CD4-positive, alpha-beta memory T cell (primary cell): ENCODE results near the gene MARCHF10. TPM values are rescaled to one million over a fixed set of nuclear protein-coding genes. Genes with fewer than 3 reads are reported as not detected.

ENCODE experiments used
- CTCF ChIA-PET: fragments of 350-600 bp; sonication (Branson Sonifier 250); formaldehyde crosslinking; loops from one replicate; lab custom pipeline; 2021; ENCODE audit warnings: inconsistent platforms; ENCODE audit not compliant: partially characterized antibody; lab: Charles Lee
- POLR2A ChIA-PET: fragments of 350-600 bp; sonication (Branson Sonifier 250); formaldehyde crosslinking; loops from one replicate; lab custom pipeline; 2021; ENCODE audit not compliant: partially characterized antibody; lab: Charles Lee
- DNase-seq, 5 donors: peaks; one replicate each; pipeline versions ENCODE4 v3.0.0 to v3.0.0-alpha.2; 2020 to 2022; ENCODE audit warnings: mixed read lengths in 1 of 5
- H3K27ac ChIP-seq: one replicate; pipeline ENCODE4 v1.7.0; 2013; ENCODE audit warnings: low read depth, low read length
- H3K27me3 ChIP-seq: 2 replicates; pipeline ENCODE4 v1.7.0; 2013; ENCODE audit warnings: mild to moderate bottlenecking, low read length, moderate library complexity; ENCODE audit not compliant: insufficient read depth
- H3K36me3 ChIP-seq: 2 replicates; pipeline ENCODE4 v1.7.0; 2013; ENCODE audit warnings: mild to moderate bottlenecking, low read length, moderate library complexity; ENCODE audit not compliant: insufficient read depth
- H3K4me1 ChIP-seq: 2 replicates; pipeline ENCODE4 v1.7.0; 2013; ENCODE audit warnings: mild to moderate bottlenecking, low read length, moderate library complexity; ENCODE audit not compliant: insufficient read depth
- H3K4me3 ChIP-seq, 2 donors: one replicate each; pipeline ENCODE4 v1.7.0; 2013; ENCODE audit warnings: low read length in 2 of 2, mild to moderate bottlenecking in 1 of 2
- H3K9me3 ChIP-seq, 2 donors: one replicate each; pipeline ENCODE4 v1.7.0; 2013; ENCODE audit warnings: low read length in 2 of 2, control low read depth in 1 of 2; ENCODE audit not compliant: control insufficient read depth in 1 of 2
- H3K27ac Mint-ChIP-seq, 7 donors: one replicate each; pipeline ENCODE4 v1.8.0; 2020 to 2021; ENCODE audit warnings: mixed read lengths in 7 of 7, mild to moderate bottlenecking in 6 of 7, inconsistent platforms in 3 of 7, moderate library complexity in 3 of 7
- H3K27me3 Mint-ChIP-seq, 2 donors: one replicate each; pipeline ENCODE4 v1.8.0; 2020 to 2021; ENCODE audit warnings: mixed read lengths in 2 of 2
- H3K36me3 Mint-ChIP-seq, 2 donors: one replicate each; pipeline ENCODE4 v1.8.0; 2020 to 2021; ENCODE audit warnings: mixed read lengths in 2 of 2, inconsistent platforms in 1 of 2, mild to moderate bottlenecking in 1 of 2
- H3K4me1 Mint-ChIP-seq, 4 donors: one replicate each; pipeline ENCODE4 v1.8.0; 2020 to 2021; ENCODE audit warnings: mixed read lengths in 4 of 4, mild to moderate bottlenecking in 1 of 4
- H3K4me3 Mint-ChIP-seq, 8 donors: one replicate each; pipeline ENCODE4 v1.8.0; 2020 to 2021; ENCODE audit warnings: mixed read lengths in 8 of 8, mild to moderate bottlenecking in 7 of 8, moderate library complexity in 6 of 8, inconsistent platforms in 3 of 8
- H3K9me3 Mint-ChIP-seq, 8 donors: one replicate each; pipeline ENCODE4 v1.8.0; 2020 to 2021; ENCODE audit warnings: mixed read lengths in 8 of 8, mild to moderate bottlenecking in 5 of 8, inconsistent platforms in 3 of 8, moderate library complexity in 1 of 8
- intact Hi-C: fragments of 100-400 bp; cut with micrococcal nuclease; formaldehyde crosslinking; loops from one replicate; pipeline ENCODE4 v1.15.1; 2023
- polyA plus RNA-seq, 2 donors: library from polyadenylated mRNA; unstranded; fragments of 300-500 nt; fragmentation: Illumina TruSeq; gene quantifications; one replicate each; pipeline ENCODE4 v1.2.3, GENCODE V29; 2021
- total RNA-seq, 2 experiments: library from RNA; stranded (reverse); gene quantifications; one replicate each; pipeline ENCODE4 v1.2.3, GENCODE V29; 2021

The MARCHF10 gene
- total and polyA plus RNA-seq, 4 experiments from 2014 or later, result 0.15 to 0.89 (median 0.45) TPM

- Histone ChIP-seq H3K4me3 (no peak overlapping the region), H3K9me3 (no peaks in the 10 kb centered on the region), H3K27me3 (no peaks in the 10 kb centered on the region), H3K36me3 (no peaks in the 10 kb centered on the region), H3K27ac (no peak overlapping the region), H3K4me1 (peaks cover 4% of the 10 kb centered on the region)
- H3K4me3 Mint-ChIP-seq, result peak overlapping the region; percentile 43 to 86 (median 76)
- intact Hi-C loops, result no loop called here
- no peaks in the 10 kb centered on the region for H3K36me3 Mint-ChIP-seq
- H3K4me1 Mint-ChIP-seq, result peaks cover 8 to 12% (median 11%) of the 10 kb centered on the region in 4 donors
- no peak for DNase-seq
- peaks cover 0 to 4% (median 0%) of the 10 kb centered on the region in 8 donors for H3K9me3 Mint-ChIP-seq
- CTCF ChIA-PET, result no interaction called here
- H3K27ac Mint-ChIP-seq, result peak overlapping the region in 4 of 7 donors; percentile 11 to 70 (median 44)
- POLR2A ChIA-PET, result no interaction called here
- H3K27me3 Mint-ChIP-seq, result peaks cover 10 to 14% of the 10 kb centered on the region in 2 donors
These were observed 14.0 kb downstream of the MARCHF10 start for GRCh38 chr17:62793919-62794665.

- ChIA-PET POLR2A (no interaction called here), CTCF (no interaction called here)
- no peak overlapping the region for H3K27ac Mint-ChIP-seq
- H3K9me3 Mint-ChIP-seq, result peaks cover 0 to 4% (median 0%) of the 10 kb centered on the region in 8 donors
- intact Hi-C loops, result no loop called here
- no peak overlapping the region for H3K4me3 Mint-ChIP-seq
- H3K27me3 Mint-ChIP-seq, result peaks cover 0 to 7% of the 10 kb centered on the region in 2 donors
- Histone ChIP-seq H3K27me3 (no peaks in the 10 kb centered on the region), H3K9me3 (no peaks in the 10 kb centered on the region), H3K4me1 (peaks cover 4% of the 10 kb centered on the region), H3K36me3 (no peaks in the 10 kb centered on the region), H3K27ac (no peak overlapping the region), H3K4me3 (no peak overlapping the region)
- peaks cover 8 to 12% (median 11%) of the 10 kb centered on the region in 4 donors for H3K4me1 Mint-ChIP-seq
- no peaks in the 10 kb centered on the region for H3K36me3 Mint-ChIP-seq
- DNase-seq, result no peak
These were observed 15.7 kb downstream of the MARCHF10 start for GRCh38 chr17:62792447-62792800.

GRCh38 chr17:62791767-62792446 is 16.2 kb downstream of the MARCHF10 start:
- intact Hi-C loops, result no loop called here
- no peak for DNase-seq
- POLR2A ChIA-PET, result no interaction called here
- CTCF ChIA-PET, result no interaction called here
- no peak overlapping the region for H3K27ac ChIP-seq
- H3K36me3 ChIP-seq, result no peaks in the 10 kb centered on the region
- H3K4me3 ChIP-seq, result no peak overlapping the region
- H3K27ac Mint-ChIP-seq, result no peak overlapping the region
- peaks cover 0 to 4% (median 0%) of the 10 kb centered on the region in 8 donors for H3K9me3 Mint-ChIP-seq
- H3K4me1 ChIP-seq, result peaks cover 4% of the 10 kb centered on the region
- H3K36me3 Mint-ChIP-seq, result no peaks in the 10 kb centered on the region
- H3K9me3 ChIP-seq, result no peaks in the 10 kb centered on the region
- H3K27me3 ChIP-seq, result no peaks in the 10 kb centered on the region
- no peak overlapping the region for H3K4me3 Mint-ChIP-seq
- peaks cover 8 to 12% (median 11%) of the 10 kb centered on the region in 4 donors for H3K4me1 Mint-ChIP-seq
- H3K27me3 Mint-ChIP-seq, result peaks cover 0 to 7% of the 10 kb centered on the region in 2 donors

- POLR2A ChIA-PET, result no interaction called here
- CTCF ChIA-PET, result no interaction called here
- intact Hi-C loops, result no loop called here
- Histone ChIP-seq H3K27ac (no peak overlapping the region), H3K9me3 (no peaks in the 10 kb centered on the region), H3K36me3 (no peaks in the 10 kb centered on the region), H3K4me3 (no peak overlapping the region), H3K27me3 (no peaks in the 10 kb centered on the region), H3K4me1 (peaks cover 4% of the 10 kb centered on the region)
- H3K27ac Mint-ChIP-seq, result peak overlapping the region in 1 of 7 donors; percentile 26
- no peak overlapping the region for H3K4me3 Mint-ChIP-seq
- no peaks in the 10 kb centered on the region for H3K36me3 Mint-ChIP-seq
- H3K9me3 Mint-ChIP-seq, result peaks cover 0 to 4% (median 0%) of the 10 kb centered on the region in 8 donors
- H3K4me1 Mint-ChIP-seq, result peaks cover 8 to 12% (median 11%) of the 10 kb centered on the region in 4 donors
- no peak for DNase-seq
- peaks cover 0 to 5% of the 10 kb centered on the region in 2 donors for H3K27me3 Mint-ChIP-seq
These were observed 16.8 kb downstream of the MARCHF10 start for GRCh38 chr17:62791235-62791734.

GRCh38 chr17:62790564-62790986 is 17.5 kb downstream of the MARCHF10 start:
- Mint-ChIP-seq H3K27ac (no peak overlapping the region), H3K36me3 (peaks cover 0 to 1% of the 10 kb centered on the region in 2 donors), H3K9me3 (peaks cover 0 to 4% (median under 1%) of the 10 kb centered on the region in 8 donors), H3K27me3 (peaks cover 0 to 4% of the 10 kb centered on the region in 2 donors), H3K4me1 (peaks cover 8 to 12% (median 11%) of the 10 kb centered on the region in 4 donors), H3K4me3 (no peak overlapping the region)
- Histone ChIP-seq H3K27me3 (no peaks in the 10 kb centered on the region), H3K4me3 (no peak overlapping the region), H3K36me3 (no peaks in the 10 kb centered on the region), H3K4me1 (peaks cover 4% of the 10 kb centered on the region), H3K27ac (no peak overlapping the region), H3K9me3 (no peaks in the 10 kb centered on the region)
- ChIA-PET CTCF (no interaction called here), POLR2A (no interaction called here)
- intact Hi-C loops, result no loop called here
- no peak for DNase-seq

GRCh38 chr17:62787366-62787765 is 20.7 kb downstream of the MARCHF10 start:
- H3K27me3 ChIP-seq, result no peaks in the 10 kb centered on the region
- peaks cover 2 to 3% of the 10 kb centered on the region in 2 donors for H3K36me3 Mint-ChIP-seq
- intact Hi-C loops, result no loop called here
- POLR2A ChIA-PET, result no interaction called here
- DNase-seq, result no peak
- H3K4me1 ChIP-seq, result no peaks in the 10 kb centered on the region
- no peak overlapping the region for H3K27ac Mint-ChIP-seq
- peaks cover 2 to 16% (median 6%) of the 10 kb centered on the region in 8 donors for H3K9me3 Mint-ChIP-seq
- no peaks in the 10 kb centered on the region for H3K4me1 Mint-ChIP-seq
- no peak overlapping the region for H3K27ac ChIP-seq
- H3K4me3 ChIP-seq, result no peak overlapping the region
- no peaks in the 10 kb centered on the region for H3K9me3 ChIP-seq
- H3K4me3 Mint-ChIP-seq, result no peak overlapping the region
- no peaks in the 10 kb centered on the region for H3K36me3 ChIP-seq
- H3K27me3 Mint-ChIP-seq, result peaks cover 3 to 6% of the 10 kb centered on the region in 2 donors
- CTCF ChIA-PET, result no interaction called here

GRCh38 chr17:62786646-62787045 is 21.5 kb downstream of the MARCHF10 start:
- peaks cover 3 to 6% of the 10 kb centered on the region in 2 donors for H3K27me3 Mint-ChIP-seq
- H3K9me3 ChIP-seq, result no peaks in the 10 kb centered on the region
- peaks cover 2 to 3% of the 10 kb centered on the region in 2 donors for H3K36me3 Mint-ChIP-seq
- no peaks in the 10 kb centered on the region for H3K4me1 Mint-ChIP-seq
- intact Hi-C loops, result no loop called here
- no peak overlapping the region for H3K4me3 ChIP-seq
- no peak overlapping the region for H3K4me3 Mint-ChIP-seq
- CTCF ChIA-PET, result no interaction called here
- peaks cover 2 to 16% (median 6%) of the 10 kb centered on the region in 8 donors for H3K9me3 Mint-ChIP-seq
- no peaks in the 10 kb centered on the region for H3K27me3 ChIP-seq
- POLR2A ChIA-PET, result no interaction called here
- no peak overlapping the region for H3K27ac Mint-ChIP-seq
- no peak for DNase-seq
- no peak overlapping the region for H3K27ac ChIP-seq
- no peaks in the 10 kb centered on the region for H3K36me3 ChIP-seq
- no peaks in the 10 kb centered on the region for H3K4me1 ChIP-seq
